GM15510 (cell line): ENCODE results near the gene CDC123.

Source experiments
- POLR2A ChIP-seq: IDR thresholded peaks from 3 replicates; pipeline ENCODE4 v1.6.1; 2011; ENCODE audit warnings: borderline replicate concordance; ENCODE audit not compliant: insufficient read length; ENCODE audit errors: extremely low read depth

The CDC123 gene

GRCh38 chr10:12241810-12242529 lies 46.0 kb downstream of the CDC123 start:
- TF ChIP-seq POLR2A, result no peak

GRCh38 chr10:12243864-12244620 lies 48.1 kb downstream of the CDC123 start:
- no peak for TF ChIP-seq POLR2A

- TF ChIP-seq POLR2A, result no peak
These were observed 54.2 kb downstream of the CDC123 start for GRCh38 chr10:12250181-12250580.

DNA sequence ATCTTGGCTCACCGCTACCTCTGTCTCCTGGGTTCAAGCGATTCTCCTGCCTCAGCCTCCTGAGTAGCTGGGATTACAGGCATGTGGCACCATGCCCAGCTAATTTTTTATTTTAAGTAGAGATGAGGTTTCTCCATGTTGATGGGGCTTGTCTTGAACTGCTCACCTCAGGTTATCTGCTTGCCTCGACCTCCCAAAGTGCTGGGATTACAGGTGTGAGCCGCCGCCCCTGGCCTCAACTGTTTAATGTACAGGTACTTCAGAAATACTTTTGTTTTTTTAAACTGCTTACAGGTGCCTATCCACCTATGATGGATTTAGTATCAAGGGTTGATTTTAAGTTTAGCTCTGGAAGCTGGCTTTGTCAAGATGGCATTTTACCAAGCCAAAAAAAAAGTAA lies 55.6 kb downstream of the CDC123 start:
- no peak for TF ChIP-seq POLR2A

DNA sequence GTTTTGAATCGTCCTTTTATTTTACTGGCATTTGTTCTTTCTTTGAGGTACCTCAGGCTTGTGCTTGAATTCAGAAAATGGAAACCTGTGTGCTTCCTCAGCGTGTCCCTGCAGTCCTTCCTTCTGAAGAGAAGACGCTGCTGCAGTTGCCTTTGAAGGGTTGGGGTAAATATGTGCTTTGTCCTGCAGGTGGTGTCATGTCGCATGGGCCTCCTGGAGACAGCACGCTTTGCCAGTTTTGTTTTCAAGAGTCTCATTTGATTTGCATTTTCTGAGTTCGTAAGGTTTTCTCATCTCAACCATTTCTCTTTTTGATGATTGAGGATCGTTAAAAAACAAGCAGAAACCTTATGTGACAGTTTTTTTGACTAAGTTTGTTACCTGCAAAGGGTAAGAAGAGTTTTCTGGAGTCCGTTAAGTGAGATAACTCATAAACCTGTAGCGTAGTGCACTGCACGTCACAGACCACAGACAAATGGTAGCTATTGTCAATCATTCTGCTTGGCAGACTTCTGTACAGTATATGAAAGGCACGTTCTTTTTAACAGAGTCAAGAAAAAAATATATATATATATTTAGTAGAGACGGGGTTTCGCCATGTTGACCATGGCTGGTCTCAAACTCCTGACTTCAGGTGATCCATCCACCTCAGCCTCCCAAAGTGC lies 57.0 kb downstream of the CDC123 start:
- no peak for TF ChIP-seq POLR2A

DNA sequence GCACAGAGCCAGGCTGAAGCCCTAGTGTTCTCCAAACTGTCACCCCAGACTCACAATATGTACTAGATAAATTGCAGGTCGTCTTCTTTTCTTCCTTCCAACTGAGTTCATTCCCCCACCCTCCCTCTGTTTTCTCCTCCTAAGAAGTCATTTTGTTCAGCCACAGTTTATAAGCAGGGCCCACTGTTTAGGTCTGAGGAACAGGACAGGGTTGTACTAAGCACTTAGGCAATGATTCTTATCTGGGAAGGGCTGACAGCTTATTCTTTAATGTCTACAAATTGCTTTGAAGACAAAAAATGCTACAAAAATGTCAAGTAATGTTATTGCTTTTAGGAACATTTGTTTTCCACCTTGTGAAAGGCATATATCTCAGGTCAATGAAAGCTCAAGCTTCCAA lies 59.1 kb downstream of the CDC123 start:
- TF ChIP-seq POLR2A, result no peak

GRCh38 chr10:12259988-12260387 lies 64.0 kb downstream of the CDC123 start:
- TF ChIP-seq POLR2A, result no peak

- TF ChIP-seq POLR2A, result no peak
These were observed 66.4 kb downstream of the CDC123 start for GRCh38 chr10:12262278-12262981.

DNA sequence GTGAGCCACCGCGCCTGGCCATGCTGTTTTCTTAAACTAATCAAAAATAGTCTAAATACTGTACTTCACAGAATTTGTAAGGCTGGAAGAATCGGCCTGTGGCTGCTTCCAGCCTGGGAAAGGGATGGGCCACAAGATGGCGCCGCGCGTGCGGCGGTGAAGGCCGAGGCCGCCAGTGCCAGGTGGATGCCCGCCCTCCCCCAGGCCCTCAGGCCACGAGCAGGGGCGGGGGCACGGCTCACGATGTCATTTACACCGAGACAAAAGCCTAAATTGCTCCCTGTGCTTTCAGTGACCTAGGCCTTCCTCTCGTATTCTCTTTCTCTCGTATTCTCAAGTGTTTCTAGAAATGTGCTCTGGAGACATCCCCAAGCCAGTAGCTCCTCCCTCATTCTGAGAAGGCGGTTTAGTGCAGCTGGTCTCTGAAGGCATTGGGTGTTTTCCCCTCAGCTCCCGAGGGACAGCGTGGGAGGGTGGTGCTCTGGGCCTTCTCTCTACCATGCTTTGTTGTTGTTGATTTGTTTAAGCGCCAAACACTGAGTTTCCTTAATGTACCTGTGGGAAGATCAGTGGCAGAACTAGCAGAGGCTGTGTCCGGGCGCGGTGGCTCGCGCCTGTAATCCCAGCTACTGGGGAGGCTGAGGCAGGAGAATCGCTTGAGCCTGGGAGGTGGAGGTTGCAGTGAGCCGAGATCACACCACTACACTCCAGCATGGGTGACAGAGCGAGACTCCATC lies 68.4 kb downstream of the CDC123 start:
- peak; percentile 26 for TF ChIP-seq POLR2A

DNA sequence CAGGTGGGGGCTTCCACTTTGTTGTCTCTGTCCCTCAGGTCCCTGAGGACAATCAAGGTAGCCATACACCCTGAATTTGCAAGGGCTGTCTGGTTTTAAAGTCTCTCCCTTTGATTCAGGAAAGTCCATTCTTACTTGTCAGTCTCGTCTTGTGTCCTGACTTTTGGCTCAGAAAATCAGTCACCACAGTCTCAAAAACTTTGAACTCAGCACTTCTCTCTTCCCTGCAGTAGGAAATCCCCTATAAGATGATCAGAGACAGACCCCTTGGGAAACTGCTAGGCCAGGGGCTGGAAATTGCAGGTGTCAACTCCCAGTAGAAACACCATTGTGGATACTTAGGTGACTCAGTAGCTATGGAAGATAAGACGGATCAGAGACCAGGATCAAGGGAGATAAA lies 73.1 kb downstream of the CDC123 start:
- no peak for TF ChIP-seq POLR2A

- no peak for TF ChIP-seq POLR2A
These were observed 75.2 kb downstream of the CDC123 start for GRCh38 chr10:12271210-12271540.

DNA sequence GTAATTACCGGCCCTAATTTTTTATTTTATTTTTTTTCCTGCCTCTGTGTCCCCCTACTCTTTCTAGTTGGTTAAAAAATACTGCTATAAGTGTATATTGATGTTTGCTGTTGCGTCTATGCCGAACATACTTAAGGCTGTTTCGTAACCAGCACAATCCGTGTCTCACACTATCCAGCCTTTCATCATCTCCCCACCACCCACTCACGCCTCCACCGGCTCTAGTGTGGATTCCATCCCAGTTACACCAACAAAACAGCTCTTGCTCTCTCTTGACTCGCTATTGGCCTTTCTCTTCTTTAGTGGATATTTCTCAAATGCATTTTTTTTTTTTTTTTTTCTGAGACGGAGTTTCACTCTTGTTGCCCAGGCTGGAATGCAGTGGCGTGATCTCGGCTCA lies 83.3 kb downstream of the CDC123 start:
- no peak for TF ChIP-seq POLR2A

GRCh38 chr10:12287772-12288171 lies 91.8 kb downstream of the CDC123 start:
- TF ChIP-seq POLR2A, result no peak

DNA sequence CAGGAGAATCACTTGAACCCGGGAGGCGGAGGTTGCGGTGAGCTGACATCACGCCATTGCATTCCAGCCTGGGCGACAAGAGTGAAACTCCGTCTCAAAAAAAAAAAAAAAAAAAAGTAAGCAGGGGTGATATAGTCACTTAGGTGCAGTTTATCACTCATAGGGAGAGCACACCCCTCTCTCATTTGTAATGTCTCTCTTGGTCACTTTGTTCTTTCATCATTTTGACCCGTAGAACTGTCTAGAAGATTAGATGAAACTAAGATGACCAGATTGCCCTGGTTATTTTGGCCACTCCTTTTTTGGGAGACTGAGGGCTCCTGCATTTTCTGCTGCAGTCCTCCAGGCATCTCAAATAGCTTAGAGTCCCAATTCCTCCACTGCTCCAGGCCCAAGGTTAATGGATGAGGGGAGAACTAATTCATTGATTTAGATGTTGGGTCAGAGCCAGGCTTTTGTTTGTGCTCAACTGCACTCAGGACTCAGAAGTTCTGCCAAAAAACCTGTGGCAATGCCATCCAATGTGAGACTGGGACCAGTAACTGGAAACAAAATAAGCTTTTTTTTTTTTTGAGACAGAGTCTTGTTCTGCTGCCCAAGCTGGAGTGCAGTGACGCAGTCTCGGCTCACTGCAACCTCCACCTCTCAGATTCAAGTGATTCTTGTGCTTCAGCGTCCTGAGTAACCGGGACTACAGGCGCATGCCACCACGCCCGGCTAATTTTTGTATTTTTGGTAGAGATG lies 103.4 kb downstream of the CDC123 start:
- TF ChIP-seq POLR2A, result no peak
